ENCODE results near the gene AGPAT1.
"Not testable (repeated sequence)": the region's sequence is repeated elsewhere in the genome, so short reads cannot be mapped to it uniquely, and the experiment has no call there.

AGPAT1 gene

DNA sequence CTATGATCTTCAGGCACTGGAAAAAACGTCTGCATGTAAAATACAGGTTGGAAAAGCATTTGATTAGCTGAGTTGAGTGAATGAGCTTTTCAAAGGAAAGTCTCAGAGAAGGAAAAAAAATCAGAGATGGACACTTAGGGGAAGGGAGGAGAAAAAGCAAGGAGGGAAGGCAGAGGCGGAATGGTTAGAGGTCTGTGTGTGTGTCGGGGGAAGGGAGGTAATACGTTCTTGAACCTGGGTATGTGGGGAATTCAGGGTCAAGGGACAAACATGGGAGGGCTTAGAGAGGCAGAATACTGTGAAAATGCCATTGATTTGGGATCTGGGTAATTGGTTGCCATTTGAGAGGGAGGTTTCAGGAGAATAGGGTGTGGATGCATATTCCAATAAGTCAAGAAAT is 29.2 kb downstream of the AGPAT1 start:
- DNase-seq: no peak

DNA sequence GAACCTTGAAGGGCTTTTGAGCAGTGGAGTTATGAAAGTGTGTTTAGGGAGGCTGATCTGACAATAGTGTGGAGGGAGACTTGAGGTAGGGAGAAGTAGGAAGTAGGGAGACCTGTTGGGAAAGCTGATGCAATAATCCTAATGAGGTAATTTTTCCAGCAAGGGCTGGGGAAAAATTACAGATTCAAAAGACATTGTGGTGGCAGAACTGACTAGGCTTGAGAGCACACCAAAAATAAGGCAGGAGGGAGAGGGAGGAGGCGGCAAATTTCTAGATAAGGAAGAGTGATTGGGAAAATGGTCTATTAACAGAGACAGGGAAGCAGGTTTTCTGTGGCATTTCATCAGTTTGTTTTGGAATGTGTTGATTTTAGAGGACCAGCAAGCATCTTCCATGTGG is 29.6 kb downstream of the AGPAT1 start:
- DNase-seq: no peak

DNA sequence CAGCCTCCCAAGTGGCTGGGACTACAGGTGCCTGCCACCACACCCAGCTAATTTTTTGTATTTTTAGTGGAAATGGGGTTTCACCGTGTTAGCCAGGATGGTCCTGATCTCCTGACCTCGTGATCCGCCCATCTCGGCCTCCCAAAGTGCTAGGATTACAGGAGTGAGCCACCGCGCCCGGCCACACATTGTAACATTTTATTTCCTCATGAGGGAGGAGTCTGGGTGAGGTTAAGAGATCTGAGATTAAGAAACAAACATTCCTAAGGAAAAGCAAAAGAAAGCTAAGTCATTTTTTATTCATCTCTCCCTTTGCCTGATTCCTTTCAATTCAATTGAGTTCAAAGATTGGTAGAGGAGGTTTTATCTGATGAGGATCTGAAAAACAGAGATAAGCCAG is 31.6 kb downstream of the AGPAT1 start:
- not testable (repeated sequence) for DNase-seq

DNA sequence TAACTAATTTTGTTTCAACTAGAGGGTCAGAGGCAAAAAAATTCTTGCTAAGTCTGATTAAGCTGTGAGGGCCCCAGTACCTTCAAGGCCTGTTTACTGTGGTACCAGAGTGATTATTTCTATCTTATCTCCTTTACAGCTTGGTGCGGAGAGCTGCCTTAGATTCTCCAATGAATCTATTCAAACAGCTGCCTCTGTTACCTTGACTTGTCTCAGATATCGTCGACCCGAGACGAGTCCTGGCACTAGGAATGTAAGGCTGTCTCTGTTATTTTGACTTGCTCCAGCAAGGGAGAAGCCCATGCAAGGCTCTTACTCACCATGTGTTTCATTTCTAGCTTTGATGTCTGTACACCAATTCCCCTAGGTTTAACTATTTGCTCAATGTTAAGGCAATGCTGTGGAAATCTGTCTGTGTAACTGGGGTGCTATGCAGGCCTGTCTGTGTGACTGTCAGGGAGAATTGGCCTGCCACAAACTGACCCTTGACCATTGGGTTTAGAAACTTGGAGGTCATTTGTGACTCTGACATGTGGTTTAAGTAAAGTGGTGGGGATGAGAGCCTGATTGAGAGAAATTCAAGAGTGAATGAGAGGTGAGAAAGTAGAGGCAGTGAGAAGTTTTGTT is 35.4 kb downstream of the AGPAT1 start:
- DNase-seq: no peak

DNA sequence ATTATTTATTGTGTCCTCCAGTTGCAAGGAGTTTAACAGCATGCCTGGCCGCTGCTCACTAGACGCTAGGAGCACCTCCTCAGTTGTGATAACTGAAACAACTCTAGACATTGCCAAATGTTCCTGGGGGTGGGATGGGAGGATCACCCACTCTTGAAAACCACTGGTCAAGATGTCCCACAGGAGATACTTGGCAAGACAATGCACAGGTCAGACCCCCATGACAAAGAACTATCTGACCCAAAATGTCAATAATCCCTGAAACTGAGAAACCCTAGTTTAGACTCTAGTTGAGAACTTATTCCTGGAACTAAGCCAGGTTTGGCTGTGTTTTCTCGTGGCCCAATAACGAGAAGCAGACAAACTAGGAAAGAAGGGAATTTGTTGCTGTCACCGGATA is 36.3 kb downstream of the AGPAT1 start:
- DNase-seq: no peak

DNA sequence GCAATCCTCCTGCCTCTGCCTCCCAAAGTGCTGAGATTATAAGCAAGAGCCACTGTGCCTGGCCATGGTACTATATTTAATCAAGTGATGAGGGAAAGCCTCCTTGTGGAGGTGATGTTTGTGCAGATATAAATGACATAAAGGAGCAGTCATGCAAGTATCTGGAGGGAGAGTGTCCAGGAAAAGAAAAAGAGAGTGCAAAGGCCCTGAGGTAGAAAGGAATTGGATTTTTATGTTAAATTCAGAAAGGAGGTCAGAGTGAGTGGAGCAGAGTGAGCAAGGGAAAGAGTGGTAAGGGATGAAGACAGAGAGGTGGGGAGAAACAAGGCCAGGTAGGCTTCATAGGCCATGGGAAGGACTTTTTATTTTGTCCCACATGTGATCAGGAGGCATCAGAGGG is 38.4 kb downstream of the AGPAT1 start:
- DNase-seq: no peak

DNA sequence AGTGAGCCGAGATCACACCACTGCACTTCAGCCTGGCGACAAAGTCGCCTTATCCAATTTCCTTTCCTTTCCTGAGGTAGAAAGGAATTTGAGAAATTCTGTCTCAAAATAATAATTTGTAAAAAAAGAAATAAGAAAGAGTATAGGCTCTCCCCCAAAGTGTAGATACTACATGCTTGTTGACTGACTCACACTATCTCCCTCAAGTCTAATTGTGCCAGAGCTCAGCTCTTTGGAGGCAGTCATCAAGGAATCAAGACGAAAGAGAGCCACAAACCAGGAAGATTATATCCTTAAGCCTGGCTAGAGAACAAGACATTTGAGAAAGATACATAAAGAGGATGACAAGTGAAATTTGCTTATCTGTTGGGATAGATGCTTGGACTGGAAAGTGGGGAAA is 42.1 kb downstream of the AGPAT1 start:
- no peak for DNase-seq

DNA sequence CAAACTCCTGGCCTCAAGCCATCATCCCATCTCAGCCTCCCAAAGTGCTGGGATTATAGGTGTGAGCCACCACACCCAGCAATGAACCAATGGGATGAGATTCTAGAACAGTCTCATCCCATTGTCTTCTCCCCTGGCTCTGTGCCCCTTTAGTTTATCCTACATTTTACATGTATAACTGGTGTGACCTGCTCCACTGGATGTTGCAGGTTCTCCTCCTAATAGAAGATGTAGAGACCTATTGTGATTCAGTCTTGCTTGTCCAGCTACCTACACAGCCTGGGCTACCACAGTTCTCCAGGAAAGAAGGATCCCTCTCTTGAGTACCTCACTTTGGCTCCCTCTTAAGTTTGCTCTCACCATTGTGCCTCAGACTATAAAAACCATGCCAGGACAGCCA is 43.8 kb downstream of the AGPAT1 start:
- no peak for DNase-seq

DNA sequence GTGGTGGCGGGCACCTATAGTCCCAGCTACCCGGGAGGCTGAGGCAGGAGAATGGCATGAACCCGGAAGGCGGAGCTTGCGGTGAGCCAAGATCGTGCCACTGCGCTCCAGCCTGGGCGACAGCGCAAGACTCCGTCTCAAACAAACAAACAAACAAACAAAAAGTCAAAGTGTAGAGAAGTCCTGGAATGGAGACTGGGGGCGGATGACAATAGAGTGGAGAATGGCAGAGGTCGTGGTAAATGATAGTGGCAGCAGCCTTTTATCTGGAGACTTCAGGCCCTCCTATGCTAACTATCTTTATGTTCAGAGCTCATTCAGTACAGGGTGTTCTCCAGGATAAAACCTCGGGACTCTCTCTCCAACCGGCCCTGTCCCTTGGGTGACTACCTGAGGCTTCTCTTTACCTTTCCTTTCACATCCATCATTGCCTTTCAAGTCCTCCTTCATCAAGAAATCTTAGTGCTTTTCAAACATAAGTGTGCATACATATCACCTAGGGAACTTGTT is 44.4 kb downstream of the AGPAT1 start:
- DNase-seq: no peak

DNA sequence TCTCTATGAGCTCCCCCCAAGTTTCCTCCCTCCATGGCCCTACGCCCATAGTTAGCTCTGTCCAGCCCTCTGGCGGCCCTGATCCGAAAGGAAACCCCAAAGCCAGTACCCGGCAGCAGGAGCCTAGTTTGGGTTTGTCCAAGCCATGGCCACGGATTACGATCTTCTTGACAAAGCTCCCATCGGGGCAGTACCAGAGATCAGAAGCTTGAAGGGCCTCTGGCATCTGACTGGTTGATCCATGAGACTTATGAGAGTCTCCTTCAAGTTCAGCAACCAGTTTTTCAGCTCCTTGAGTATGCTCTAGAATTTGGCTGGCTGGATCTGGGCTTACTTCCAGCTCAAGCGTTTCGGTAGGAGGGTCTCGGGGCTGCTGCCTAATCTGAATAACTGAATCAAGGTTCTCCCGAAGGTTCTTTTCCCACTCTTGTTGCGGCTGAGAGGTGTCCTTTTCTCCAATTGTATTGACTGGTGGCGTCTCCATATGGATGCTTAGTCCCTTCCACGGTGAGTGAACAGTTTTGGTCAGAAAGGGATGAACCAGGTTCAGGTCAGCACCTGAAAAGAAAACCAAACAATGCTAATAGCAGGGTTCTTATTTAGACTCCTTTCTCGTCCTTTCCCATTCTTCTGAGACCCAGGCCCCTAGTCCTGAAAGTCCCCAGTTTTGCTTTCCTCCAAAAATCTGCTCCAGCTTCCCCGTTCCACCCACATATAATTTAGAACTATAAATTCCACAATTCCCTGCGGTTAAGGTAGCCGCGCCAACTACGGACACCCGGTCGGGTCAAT is 46.4 kb downstream of the AGPAT1 start:
- no peak for DNase-seq

DNA sequence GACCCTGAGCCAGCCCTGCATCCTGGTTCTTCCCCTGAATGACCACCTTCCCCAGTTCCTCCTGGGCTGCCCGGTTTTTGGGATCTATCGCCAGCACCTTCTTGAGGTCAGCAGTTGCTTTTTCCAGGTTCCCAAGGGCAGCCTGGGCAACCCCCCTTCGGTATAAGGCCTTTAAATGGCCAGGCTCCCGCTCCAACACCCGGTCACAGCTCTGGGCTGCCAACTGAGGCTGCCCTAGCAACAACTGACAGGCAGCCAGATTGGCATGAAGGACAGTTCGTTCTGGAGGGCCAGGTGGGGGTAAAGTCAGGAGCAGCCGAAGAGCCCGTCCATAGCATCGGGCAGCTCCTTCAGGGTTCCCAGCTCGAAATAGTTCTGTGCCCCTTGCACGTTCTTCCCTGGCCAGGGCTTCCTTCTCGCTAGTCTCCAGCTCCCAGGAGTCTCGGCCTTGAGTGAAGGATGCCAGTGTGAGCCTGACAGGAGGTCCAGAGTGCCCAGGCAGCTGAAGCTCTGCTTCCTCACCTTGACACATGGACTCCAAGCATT is 47.1 kb downstream of the AGPAT1 start:
- DNase-seq: no peak

DNA sequence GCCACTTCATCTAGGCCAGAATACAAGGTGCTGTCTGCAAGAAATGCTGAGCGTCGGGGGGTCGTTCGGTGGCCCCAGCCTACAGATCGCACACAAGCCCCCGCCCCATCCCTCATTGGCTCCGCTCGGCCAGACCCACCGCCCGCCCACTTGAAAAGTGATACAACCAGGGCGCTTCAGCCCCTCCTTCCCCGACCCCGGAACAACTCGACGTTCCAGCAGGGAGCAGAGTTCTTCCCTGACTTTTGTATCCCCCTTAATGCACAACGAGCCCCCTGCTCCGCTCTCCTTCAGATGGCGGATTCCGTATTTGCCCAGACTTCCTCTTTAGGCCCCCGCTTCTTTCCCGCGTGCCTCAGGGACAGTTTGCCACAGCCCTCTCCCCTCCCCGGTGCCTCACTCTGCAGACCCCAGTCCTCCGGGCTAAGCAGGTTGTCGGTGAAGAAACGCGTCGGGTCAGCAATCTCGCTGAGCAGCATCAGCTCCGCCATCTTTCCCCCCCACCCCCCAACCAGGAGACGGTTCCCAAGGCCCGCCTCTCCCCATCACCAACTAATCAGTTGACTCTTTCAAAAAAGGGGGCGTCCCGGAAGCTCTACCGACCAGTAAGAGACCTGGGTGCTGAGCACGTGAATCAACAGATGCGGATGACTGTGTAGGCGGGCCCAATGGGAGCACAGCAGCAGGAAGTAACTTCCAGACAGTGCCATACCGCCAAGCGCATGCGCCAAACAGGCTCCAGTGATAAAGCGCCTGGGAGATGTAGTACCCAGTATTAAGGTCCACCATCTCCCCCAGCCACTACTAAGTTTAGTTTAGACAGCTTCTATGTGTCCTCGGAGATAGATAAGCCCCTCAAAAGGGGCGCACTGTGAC is 47.9 kb downstream of the AGPAT1 start, which contains the start of gene ATF6B:
Gene ATF6B (minus strand): TSS at position 530 of the 876 bp plus-strand sequence. CDS start 39 bp downstream, at position 491.
- peak; percentile 99 for DNase-seq

DNA sequence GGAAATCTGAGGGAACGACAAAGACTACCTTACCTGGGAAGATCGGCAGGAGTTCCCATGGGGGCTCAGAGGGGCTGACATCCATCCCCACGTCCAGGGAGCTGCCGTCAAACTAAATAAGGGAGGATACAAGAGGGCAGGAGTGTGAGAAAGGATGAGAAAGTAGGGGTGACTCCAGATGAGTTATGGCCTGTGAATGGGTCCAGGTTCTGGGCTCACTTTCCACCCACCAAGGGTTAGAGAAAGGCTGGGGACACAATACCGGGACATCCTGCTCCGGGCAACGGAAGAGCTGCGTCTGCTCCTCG is 48.5 kb downstream of the AGPAT1 start:
- DNase-seq: no peak

DNA sequence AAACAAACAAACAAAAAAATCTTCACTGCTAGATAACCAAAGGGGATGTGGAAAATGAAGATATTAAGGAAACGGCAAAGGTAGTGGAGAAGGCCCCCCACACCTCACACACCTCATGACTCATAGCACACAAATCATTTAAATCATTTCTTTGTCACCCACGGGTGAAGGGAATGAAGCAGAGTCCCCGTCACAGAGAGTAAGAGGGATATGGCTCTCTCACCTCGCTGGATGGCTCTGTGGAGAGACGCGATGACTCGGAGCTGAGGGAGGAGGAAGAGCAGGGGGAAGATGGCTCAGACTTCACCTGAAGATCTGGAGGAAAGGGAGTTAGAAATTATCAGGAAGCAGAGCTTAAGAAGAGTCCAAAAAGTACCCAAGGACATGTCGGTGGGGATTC is 49.0 kb downstream of the AGPAT1 start:
- DNase-seq: no peak

DNA sequence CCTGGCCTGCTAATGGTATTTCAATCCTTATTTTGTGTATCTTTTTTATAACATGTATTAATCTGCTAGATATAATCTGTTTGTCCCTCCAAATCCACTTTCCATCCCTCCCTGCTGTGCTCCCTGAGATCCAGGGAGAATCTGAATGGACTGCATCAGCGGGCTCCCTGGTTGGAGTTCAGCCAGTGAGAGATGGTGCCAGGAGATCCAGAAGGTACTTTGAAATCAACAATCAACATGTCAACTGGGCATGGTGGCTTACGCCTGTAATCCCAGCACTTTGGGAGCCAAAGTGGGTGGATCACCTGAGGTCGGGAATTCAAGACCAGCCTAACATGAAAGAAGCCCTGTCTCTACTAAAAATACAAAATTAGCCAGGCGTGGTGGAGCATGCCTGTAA is 52.2 kb downstream of the AGPAT1 start:
- DNase-seq: no peak

DNA sequence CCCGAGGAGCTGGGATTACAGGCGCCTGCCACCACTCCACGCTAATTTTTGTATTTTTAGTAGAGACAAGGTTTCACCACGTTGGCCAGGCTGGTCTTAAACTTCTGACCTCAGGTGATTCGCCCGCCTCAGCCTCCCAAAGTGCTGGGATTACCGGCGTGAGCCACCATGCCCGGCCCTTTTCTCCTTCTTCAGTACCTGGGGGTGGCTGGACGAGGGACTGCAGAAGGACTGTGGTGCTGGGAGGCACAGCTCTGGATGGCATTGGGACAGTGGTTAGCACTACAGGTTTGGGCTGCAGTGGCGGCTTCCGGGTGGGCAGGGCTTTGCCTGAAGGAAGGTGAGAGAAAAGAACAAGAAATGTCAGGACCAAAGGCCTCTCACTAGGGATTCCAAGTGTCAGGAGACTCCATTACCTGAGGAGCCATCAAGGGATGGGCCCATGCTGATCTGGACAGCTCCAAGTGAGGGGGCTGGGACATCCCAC is 55.3 kb downstream of the AGPAT1 start:
- no peak for DNase-seq

DNA sequence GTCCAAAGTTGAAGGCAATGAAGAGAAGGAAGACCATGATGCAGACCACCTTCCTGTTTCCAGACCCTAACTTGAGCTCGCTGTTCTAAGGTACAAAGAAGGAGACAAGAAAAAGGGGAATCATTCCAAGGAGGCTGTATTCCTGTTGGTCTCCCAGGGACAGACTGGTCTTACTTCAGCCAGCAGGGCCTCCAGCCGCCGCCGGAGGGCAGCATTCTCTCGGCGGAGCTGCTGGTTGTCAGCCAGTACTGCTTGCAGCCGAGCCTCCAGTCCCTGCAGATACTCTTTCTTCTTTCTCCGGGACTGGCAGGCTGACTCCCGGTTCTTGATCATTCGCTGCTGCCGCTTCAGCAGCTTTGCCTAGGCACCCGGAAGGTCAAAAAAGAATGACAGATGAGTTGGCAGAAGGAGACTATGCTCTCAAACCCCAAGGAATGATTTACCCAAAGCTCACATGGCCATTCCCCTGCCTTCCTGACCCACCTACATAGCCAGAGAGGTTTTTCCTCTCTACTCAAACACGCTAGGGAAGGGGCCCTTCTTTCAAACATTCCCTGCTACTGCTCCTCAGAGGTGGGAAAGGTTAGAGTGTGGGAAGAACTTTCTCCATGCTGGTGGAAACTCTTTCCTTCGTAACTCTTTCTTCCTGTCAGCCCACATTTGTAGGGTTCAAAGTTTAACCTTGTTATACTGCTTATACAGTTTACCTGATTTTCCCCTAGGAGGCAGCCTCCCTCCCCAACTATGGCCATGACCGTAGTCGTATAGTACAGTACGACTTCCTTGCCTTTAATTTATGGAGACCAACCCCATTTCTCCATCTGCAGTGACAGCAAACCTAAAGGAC is 56.9 kb downstream of the AGPAT1 start:
- peak; percentile 59 for DNase-seq
